ENCODE results near the gene PNMA6E.

DNA sequence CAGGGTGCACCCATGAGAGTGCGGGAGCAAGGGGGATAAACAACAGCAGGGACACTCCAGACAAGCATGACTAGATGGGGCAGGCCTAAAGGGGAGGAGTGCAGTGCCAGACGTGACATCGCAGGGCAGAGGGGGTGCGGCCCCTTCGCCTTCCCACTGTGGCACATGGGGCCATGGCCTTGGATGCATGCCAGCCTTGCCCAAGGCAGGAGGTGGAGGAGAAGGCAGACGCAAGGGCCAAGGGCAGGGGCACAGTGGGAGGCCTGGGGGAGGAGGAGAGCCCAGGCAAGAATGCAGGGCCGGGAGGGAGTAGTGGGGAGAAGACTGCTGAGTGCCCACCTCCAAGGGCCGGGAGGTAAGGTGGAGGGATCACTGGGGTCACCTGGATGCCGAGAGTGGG lies 21.6 kb downstream of the PNMA6E start:
- TF ChIP-seq POLR2AphosphoS5 (IDR thresholded peaks at IDR 0.05; ENCODE audit: low read depth) (no peak), CREB1 (CRISPR knock-in tag; IDR thresholded peaks at IDR 0.05; ENCODE audit: low read depth) (no peak), EZH2 (IDR thresholded peaks at IDR 0.05; ENCODE audit: low read depth, unreplicated experiment) (no peak), STAT1 (IDR thresholded peaks at IDR 0.05; ENCODE audit: unreplicated experiment) (no peak), JUNB (IDR thresholded peaks at IDR 0.05; ENCODE audit: unreplicated experiment) (no peak), EZH2phosphoT487 (IDR thresholded peaks at IDR 0.05; ENCODE audit: unreplicated experiment) (no peak), ZNF331 (CRISPR knock-in tag; IDR thresholded peaks at IDR 0.05; ENCODE audit: low read depth) (no peak), NANOG (IDR thresholded peaks at IDR 0.05; ENCODE audit: borderline replicate concordance) (no peak)
- TF ChIP-seq, protein P1, sequence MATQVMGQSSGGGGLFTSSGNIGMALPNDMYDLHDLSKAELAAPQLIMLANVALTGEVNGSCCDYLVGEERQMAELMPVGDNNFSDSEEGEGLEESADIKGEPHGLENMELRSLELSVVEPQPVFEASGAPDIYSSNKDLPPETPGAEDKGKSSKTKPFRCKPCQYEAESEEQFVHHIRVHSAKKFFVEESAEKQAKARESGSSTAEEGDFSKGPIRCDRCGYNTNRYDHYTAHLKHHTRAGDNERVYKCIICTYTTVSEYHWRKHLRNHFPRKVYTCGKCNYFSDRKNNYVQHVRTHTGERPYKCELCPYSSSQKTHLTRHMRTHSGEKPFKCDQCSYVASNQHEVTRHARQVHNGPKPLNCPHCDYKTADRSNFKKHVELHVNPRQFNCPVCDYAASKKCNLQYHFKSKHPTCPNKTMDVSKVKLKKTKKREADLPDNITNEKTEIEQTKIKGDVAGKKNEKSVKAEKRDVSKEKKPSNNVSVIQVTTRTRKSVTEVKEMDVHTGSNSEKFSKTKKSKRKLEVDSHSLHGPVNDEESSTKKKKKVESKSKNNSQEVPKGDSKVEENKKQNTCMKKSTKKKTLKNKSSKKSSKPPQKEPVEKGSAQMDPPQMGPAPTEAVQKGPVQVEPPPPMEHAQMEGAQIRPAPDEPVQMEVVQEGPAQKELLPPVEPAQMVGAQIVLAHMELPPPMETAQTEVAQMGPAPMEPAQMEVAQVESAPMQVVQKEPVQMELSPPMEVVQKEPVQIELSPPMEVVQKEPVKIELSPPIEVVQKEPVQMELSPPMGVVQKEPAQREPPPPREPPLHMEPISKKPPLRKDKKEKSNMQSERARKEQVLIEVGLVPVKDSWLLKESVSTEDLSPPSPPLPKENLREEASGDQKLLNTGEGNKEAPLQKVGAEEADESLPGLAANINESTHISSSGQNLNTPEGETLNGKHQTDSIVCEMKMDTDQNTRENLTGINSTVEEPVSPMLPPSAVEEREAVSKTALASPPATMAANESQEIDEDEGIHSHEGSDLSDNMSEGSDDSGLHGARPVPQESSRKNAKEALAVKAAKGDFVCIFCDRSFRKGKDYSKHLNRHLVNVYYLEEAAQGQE (IDR thresholded peaks at IDR 0.05; ENCODE audit: unreplicated experiment) = no peak
- TF ChIP-seq, protein P2, sequence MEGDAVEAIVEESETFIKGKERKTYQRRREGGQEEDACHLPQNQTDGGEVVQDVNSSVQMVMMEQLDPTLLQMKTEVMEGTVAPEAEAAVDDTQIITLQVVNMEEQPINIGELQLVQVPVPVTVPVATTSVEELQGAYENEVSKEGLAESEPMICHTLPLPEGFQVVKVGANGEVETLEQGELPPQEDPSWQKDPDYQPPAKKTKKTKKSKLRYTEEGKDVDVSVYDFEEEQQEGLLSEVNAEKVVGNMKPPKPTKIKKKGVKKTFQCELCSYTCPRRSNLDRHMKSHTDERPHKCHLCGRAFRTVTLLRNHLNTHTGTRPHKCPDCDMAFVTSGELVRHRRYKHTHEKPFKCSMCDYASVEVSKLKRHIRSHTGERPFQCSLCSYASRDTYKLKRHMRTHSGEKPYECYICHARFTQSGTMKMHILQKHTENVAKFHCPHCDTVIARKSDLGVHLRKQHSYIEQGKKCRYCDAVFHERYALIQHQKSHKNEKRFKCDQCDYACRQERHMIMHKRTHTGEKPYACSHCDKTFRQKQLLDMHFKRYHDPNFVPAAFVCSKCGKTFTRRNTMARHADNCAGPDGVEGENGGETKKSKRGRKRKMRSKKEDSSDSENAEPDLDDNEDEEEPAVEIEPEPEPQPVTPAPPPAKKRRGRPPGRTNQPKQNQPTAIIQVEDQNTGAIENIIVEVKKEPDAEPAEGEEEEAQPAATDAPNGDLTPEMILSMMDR (conservative IDR thresholded peaks at IDR 0.05; ENCODE audit: low read depth in 2 of 2) = no peak
- TF ChIP-seq, protein P3, sequence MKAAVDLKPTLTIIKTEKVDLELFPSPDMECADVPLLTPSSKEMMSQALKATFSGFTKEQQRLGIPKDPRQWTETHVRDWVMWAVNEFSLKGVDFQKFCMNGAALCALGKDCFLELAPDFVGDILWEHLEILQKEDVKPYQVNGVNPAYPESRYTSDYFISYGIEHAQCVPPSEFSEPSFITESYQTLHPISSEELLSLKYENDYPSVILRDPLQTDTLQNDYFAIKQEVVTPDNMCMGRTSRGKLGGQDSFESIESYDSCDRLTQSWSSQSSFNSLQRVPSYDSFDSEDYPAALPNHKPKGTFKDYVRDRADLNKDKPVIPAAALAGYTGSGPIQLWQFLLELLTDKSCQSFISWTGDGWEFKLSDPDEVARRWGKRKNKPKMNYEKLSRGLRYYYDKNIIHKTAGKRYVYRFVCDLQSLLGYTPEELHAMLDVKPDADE (IDR thresholded peaks at IDR 0.05) = no peak
